Esophagus squamous epithelium (tissue), 4 donors: ENCODE measurements around the gene FAH.

Source experiments
- POLR2A ChIP-seq, 4 donors: fragments of 450-650 bp; IDR thresholded peaks; one replicate each; pipeline ENCODE4 v1.6.1; 2017; ENCODE audit warnings: antibody characterized with exemption in 4 of 4, mild to moderate bottlenecking in 4 of 4, moderate library complexity in 3 of 4
- TF ChIP-seq, protein P1 (sequence below), 6 experiments: fragments of 450-650 bp in 4 of 6; fragments of 200-600 bp in 2 of 6; sonication (generic) in 2 of 6; IDR thresholded peaks; one replicate each; pipeline ENCODE4 v1.5.1; 2016 to 2019; ENCODE audit warnings: antibody characterized with exemption in 6 of 6, mild to moderate bottlenecking in 4 of 6, moderate library complexity in 4 of 6

DNA sequence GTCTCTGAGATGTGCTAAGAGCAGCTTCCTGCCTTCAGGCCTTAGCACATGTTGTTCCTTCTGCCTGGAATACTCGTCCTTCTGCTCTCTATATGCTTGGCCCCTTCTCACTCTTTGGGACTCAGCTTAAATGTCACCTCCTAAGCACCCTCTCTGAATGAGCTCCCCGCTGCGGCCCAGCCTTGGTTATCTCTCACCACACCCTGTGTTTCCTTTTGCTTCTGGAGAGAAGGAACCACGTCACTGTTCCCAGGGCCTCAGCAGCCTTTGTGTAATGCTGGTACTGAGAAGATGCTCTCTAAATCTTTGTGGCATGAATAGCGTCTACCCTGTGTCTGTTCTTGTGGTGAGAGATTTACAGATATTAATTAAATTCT is 2.2 kb downstream of the FAH start:
- TF ChIP-seq, protein P1, sequence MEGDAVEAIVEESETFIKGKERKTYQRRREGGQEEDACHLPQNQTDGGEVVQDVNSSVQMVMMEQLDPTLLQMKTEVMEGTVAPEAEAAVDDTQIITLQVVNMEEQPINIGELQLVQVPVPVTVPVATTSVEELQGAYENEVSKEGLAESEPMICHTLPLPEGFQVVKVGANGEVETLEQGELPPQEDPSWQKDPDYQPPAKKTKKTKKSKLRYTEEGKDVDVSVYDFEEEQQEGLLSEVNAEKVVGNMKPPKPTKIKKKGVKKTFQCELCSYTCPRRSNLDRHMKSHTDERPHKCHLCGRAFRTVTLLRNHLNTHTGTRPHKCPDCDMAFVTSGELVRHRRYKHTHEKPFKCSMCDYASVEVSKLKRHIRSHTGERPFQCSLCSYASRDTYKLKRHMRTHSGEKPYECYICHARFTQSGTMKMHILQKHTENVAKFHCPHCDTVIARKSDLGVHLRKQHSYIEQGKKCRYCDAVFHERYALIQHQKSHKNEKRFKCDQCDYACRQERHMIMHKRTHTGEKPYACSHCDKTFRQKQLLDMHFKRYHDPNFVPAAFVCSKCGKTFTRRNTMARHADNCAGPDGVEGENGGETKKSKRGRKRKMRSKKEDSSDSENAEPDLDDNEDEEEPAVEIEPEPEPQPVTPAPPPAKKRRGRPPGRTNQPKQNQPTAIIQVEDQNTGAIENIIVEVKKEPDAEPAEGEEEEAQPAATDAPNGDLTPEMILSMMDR (IDR thresholded peaks at IDR 0.05): no peak
- no peak for TF ChIP-seq POLR2A (IDR thresholded peaks at IDR 0.05)
